ENCODE data around the gene MOCS1.

DNA sequence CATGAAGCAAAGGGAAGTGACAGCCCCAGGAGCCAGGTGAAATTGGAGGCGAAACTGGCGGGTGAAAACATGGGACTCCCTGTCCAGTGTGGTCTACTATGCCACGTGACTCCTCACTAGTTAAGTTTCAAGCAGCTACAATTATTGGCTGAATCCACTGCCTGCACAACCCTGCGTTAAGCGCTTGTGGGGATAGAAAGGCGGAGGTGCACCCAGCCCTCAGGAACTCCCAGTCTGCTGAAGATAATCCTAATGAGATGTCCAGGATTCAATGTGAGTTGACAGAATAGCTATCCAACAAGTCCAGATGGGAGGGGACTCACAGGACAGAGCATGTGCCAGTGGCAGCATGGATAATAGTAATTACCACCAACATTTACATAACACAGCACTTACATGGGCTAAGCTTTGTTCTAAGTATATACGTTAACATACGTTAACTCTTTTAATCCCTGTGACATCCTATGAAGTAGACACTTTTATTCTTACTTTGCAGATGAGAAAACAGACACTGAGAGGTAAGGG lies 1.8 kb downstream of the MOCS1 start:
- TF ChIP-seq REST (IDR thresholded peaks at IDR 0.05; ENCODE audit: borderline replicate concordance) (no peak), REST (CRISPR knock-in tag; IDR thresholded peaks at IDR 0.05; ENCODE audit: low read depth) (no peak), SRSF1 (IDR thresholded peaks at IDR 0.05; ENCODE audit: low read depth, low read length) (no peak), RHOXF2B (CRISPR knock-in tag; conservative IDR thresholded peaks at IDR 0.05) (no peak), HDAC8 (tag; IDR thresholded peaks at IDR 0.05) (no peak), CBX2 (IDR thresholded peaks at IDR 0.05; ENCODE audit: insufficient read depth, low read length, poor library complexity, severe bottlenecking) (no peak)
- TF ChIP-seq, protein P1, sequence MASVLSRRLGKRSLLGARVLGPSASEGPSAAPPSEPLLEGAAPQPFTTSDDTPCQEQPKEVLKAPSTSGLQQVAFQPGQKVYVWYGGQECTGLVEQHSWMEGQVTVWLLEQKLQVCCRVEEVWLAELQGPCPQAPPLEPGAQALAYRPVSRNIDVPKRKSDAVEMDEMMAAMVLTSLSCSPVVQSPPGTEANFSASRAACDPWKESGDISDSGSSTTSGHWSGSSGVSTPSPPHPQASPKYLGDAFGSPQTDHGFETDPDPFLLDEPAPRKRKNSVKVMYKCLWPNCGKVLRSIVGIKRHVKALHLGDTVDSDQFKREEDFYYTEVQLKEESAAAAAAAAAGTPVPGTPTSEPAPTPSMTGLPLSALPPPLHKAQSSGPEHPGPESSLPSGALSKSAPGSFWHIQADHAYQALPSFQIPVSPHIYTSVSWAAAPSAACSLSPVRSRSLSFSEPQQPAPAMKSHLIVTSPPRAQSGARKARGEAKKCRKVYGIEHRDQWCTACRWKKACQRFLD (CRISPR knock-in tag; IDR thresholded peaks at IDR 0.05) = no peak
- TF ChIP-seq, protein P2, sequence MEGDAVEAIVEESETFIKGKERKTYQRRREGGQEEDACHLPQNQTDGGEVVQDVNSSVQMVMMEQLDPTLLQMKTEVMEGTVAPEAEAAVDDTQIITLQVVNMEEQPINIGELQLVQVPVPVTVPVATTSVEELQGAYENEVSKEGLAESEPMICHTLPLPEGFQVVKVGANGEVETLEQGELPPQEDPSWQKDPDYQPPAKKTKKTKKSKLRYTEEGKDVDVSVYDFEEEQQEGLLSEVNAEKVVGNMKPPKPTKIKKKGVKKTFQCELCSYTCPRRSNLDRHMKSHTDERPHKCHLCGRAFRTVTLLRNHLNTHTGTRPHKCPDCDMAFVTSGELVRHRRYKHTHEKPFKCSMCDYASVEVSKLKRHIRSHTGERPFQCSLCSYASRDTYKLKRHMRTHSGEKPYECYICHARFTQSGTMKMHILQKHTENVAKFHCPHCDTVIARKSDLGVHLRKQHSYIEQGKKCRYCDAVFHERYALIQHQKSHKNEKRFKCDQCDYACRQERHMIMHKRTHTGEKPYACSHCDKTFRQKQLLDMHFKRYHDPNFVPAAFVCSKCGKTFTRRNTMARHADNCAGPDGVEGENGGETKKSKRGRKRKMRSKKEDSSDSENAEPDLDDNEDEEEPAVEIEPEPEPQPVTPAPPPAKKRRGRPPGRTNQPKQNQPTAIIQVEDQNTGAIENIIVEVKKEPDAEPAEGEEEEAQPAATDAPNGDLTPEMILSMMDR (IDR thresholded peaks at IDR 0.05 in 2 of 3, conservative IDR thresholded peaks at IDR 0.05 in 1 of 3; ENCODE audit: insufficient read depth in 2 of 3, low read depth in 1 of 3, low read length in 3 of 3) = no peak
